ENCODE results near the gene RXRG.

- TF ChIP-seq CTCF (optimal IDR thresholded peaks at IDR 0.05 in 1 of 3, IDR thresholded peaks at IDR 0.05 in 1 of 3, conservative IDR thresholded peaks at IDR 0.05 in 1 of 3; ENCODE audit: extremely low read depth in 1 of 3, insufficient read depth in 2 of 3, low read length in 3 of 3) (no peak), EZH2 (IDR thresholded peaks at IDR 0.05; ENCODE audit: low read length) (no peak)
Observed at GRCh38 chr1:165442053-165442452, 2.9 kb downstream of the RXRG start.
